ENCODE measurements around the gene L3MBTL3.

DNA sequence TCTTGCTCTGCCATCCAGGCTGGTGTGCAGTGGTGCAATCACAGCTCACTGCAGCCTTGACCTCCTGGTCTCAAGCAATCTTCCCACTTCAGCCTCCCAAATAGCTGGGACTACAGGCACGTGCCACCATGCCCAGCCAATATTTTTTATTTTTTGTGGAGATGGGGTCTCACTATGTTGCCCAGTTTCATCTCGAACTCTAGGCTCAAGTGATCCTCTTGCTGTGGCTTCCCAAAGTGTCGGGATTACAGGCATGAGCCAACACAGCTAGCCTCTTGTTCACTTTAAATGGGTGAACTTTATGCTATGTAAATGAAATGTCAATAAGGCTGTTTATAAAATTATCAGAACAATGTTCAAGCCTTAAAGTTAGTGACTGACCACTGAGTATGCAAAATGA, 167.3 kb downstream of the L3MBTL3 start:
- TF ChIP-seq, protein P1, sequence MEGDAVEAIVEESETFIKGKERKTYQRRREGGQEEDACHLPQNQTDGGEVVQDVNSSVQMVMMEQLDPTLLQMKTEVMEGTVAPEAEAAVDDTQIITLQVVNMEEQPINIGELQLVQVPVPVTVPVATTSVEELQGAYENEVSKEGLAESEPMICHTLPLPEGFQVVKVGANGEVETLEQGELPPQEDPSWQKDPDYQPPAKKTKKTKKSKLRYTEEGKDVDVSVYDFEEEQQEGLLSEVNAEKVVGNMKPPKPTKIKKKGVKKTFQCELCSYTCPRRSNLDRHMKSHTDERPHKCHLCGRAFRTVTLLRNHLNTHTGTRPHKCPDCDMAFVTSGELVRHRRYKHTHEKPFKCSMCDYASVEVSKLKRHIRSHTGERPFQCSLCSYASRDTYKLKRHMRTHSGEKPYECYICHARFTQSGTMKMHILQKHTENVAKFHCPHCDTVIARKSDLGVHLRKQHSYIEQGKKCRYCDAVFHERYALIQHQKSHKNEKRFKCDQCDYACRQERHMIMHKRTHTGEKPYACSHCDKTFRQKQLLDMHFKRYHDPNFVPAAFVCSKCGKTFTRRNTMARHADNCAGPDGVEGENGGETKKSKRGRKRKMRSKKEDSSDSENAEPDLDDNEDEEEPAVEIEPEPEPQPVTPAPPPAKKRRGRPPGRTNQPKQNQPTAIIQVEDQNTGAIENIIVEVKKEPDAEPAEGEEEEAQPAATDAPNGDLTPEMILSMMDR (IDR thresholded peaks at IDR 0.05) = no peak
- no peak for TF ChIP-seq ZFX (IDR thresholded peaks at IDR 0.05; ENCODE audit: borderline replicate concordance)

All from 22Rv1 (cell line).